Measurements from ENCODE around the gene SPAG6. TPM values are rescaled to one million over a fixed set of nuclear protein-coding genes. Genes with fewer than 3 reads are reported as not detected.
A peak's percentile ranks its signal among the peaks of the same experiment; 100 is the strongest.

Gene SPAG6
- total and polyA plus RNA-seq, 2 of the 4 experiments (the other 2 are of a cell fraction) = not detected

- Histone ChIP-seq H4K8ac (ENCODE audit: low read depth in 2 of 2, low read length in 2 of 2) (no peak overlapping the region), H3K56ac (ENCODE audit: extremely low read depth, insufficient read depth, low read length) (no peak overlapping the region), H2BK15ac (ENCODE audit: low read depth, low read length) (no peak overlapping the region), H2AK5ac (ENCODE audit: low read depth, low read length) (no peak overlapping the region), H3K23ac (ENCODE audit: low read depth, low read length) (no peak overlapping the region), H2AK9ac (replicated peaks; ENCODE audit: low read depth, low read length, poor library complexity) (no peak overlapping the region), H2BK5ac (ENCODE audit: low read depth, low read length, poor library complexity, severe bottlenecking) (no peak overlapping the region), H3K9ac (ENCODE audit: low read depth, low read length) (no peak overlapping the region), H4K20me1 (ENCODE audit: insufficient read depth, low read length) (no peaks in the 10 kb centered on the region), H3K4me2 (ENCODE audit: low read depth, low read length) (no peak overlapping the region), H3K27me3 (ENCODE audit: control insufficient read depth, insufficient read depth, low read length) (no peaks in the 10 kb centered on the region; the same call in 1 of the 2 replicates), H4K91ac (ENCODE audit: insufficient read depth, low read depth, low read length) (no peak overlapping the region), H3K4me1 (ENCODE audit: control insufficient read depth, insufficient read depth, low read length) (peaks cover 7% of the 10 kb centered on the region), H3K36me3 (ENCODE audit: control insufficient read depth, insufficient read depth, low read length) (no peaks in the 10 kb centered on the region), H3K27ac (ENCODE audit: insufficient read depth, low read length) (no peak overlapping the region), H3K18ac (ENCODE audit: low read depth, low read length) (peak overlapping the region; percentile 77; the same call in 1 of the 2 replicates), H3K9me1 (ENCODE audit: insufficient read depth, low read length) (peaks cover 5% of the 10 kb centered on the region; the same call in 1 of the 2 replicates), H3K79me1 (ENCODE audit: low read depth in 1 of 2, low read length in 2 of 2) (no peaks in the 10 kb centered on the region), H3K4me3 (ENCODE audit: insufficient read depth, low read depth, low read length) (no peak overlapping the region), H4K5ac (ENCODE audit: low read depth, low read length) (no peak overlapping the region), H2AFZ (replicated peaks; ENCODE audit: low read length, poor library complexity) (no peak overlapping the region), H2BK120ac (ENCODE audit: low read depth, low read length) (no peak overlapping the region), H3K4ac (ENCODE audit: low read depth, low read length) (no peak overlapping the region), H3K14ac (replicated peaks; ENCODE audit: low read depth, low read length) (no peak overlapping the region), H3K9me3 (ENCODE audit: control insufficient read depth, insufficient read depth, low read length) (no peaks in the 10 kb centered on the region), H2BK20ac (ENCODE audit: low read depth, low read length) (no peak overlapping the region)
- peak; percentile 41 for ATAC-seq (ENCODE audit: low read depth)
- CTCF ChIA-PET = no interaction called here
- in situ Hi-C loops (cut with MboI; ENCODE audit: low sequenced_read_pairs) (loop anchor here (25.0 kb wide), 1 partner anchor 915 kb away; no protein-coding TSS in a partner anchor), intact Hi-C loops (cut with micrococcal nuclease) (loop anchor here (5.0 kb wide), 1 partner anchor 200 kb away; no protein-coding TSS in a partner anchor), dilution Hi-C loops (cut with HindIII; ENCODE audit: low sequenced_read_pairs, unreplicated experiment) (no loop called here)
- TF ChIP-seq RAD21 (IDR thresholded peaks at IDR 0.05; ENCODE audit: low read length) = no peak
- no peak for TF ChIP-seq SMC3 (IDR thresholded peaks at IDR 0.05; ENCODE audit: low read depth, low read length)
- no peak for TF ChIP-seq RFX5 (IDR thresholded peaks at IDR 0.05; ENCODE audit: low read depth, low read length)
- TF ChIP-seq CEBPB (IDR thresholded peaks at IDR 0.05; ENCODE audit: low read depth, low read length) = no peak
- TF ChIP-seq BHLHE40 (IDR thresholded peaks at IDR 0.05; ENCODE audit: low read depth, low read length) = no peak
- TF ChIP-seq, protein P1, sequence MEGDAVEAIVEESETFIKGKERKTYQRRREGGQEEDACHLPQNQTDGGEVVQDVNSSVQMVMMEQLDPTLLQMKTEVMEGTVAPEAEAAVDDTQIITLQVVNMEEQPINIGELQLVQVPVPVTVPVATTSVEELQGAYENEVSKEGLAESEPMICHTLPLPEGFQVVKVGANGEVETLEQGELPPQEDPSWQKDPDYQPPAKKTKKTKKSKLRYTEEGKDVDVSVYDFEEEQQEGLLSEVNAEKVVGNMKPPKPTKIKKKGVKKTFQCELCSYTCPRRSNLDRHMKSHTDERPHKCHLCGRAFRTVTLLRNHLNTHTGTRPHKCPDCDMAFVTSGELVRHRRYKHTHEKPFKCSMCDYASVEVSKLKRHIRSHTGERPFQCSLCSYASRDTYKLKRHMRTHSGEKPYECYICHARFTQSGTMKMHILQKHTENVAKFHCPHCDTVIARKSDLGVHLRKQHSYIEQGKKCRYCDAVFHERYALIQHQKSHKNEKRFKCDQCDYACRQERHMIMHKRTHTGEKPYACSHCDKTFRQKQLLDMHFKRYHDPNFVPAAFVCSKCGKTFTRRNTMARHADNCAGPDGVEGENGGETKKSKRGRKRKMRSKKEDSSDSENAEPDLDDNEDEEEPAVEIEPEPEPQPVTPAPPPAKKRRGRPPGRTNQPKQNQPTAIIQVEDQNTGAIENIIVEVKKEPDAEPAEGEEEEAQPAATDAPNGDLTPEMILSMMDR (conservative IDR thresholded peaks at IDR 0.05; ENCODE audit: low read depth, low read length) = no peak
- no peak for TF ChIP-seq FOS (IDR thresholded peaks at IDR 0.05; ENCODE audit: low read depth, low read length)
- no peak for TF ChIP-seq RCOR1 (IDR thresholded peaks at IDR 0.05; ENCODE audit: insufficient replicate concordance, low read length)
- TF ChIP-seq, protein P2, sequence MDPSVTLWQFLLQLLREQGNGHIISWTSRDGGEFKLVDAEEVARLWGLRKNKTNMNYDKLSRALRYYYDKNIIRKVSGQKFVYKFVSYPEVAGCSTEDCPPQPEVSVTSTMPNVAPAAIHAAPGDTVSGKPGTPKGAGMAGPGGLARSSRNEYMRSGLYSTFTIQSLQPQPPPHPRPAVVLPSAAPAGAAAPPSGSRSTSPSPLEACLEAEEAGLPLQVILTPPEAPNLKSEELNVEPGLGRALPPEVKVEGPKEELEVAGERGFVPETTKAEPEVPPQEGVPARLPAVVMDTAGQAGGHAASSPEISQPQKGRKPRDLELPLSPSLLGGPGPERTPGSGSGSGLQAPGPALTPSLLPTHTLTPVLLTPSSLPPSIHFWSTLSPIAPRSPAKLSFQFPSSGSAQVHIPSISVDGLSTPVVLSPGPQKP (IDR thresholded peaks at IDR 0.05; ENCODE audit: borderline replicate concordance, low read depth, low read length) = no peak
- TF ChIP-seq MXI1 (IDR thresholded peaks at IDR 0.05; ENCODE audit: borderline replicate concordance, low read depth, low read length) = no peak
- TF ChIP-seq MAFK (IDR thresholded peaks at IDR 0.05; ENCODE audit: low read depth, low read length) = no peak
- peak; percentile 72 for DNase-seq
- POLR2A ChIA-PET (ENCODE audit: unreplicated experiment) = no interaction called here
- BruUV-seq (replicated peaks) = no TSS peak
- 0% methylated on average over 1 of the region's 3 CpGs; no CpG with 5 or more reads in 1 of the 2 experiments for WGBS, 2 experiments (ENCODE audit: extremely low coverage in 2 of 2, insufficient read length in 1 of 2)
Measured at GRCh38 chr10:22427101-22427500, 81.8 kb downstream of the SPAG6 start.
